Hepatocyte (in vitro differentiated cells): ENCODE measurements around the gene STK39. TPM values are rescaled to one million over a fixed set of nuclear protein-coding genes. Genes with fewer than 3 reads are reported as not detected.

Experiments used
- DNase-seq: peaks from one replicate; pipeline ENCODE4 v3.0.0-alpha.2; 2016; ENCODE audit warnings: low spot score
- H2AFZ ChIP-seq: fragments of 200-600 bp; sonication (generic); 2 replicates; pipeline ENCODE4 v1.6.0; 2016; ENCODE audit warnings: antibody characterized with exemption, mild to moderate bottlenecking
- H3K27ac ChIP-seq: fragments of 200-600 bp; sonication (generic); 2 replicates; pipeline ENCODE4 v1.5.1; 2016; ENCODE audit warnings: mild to moderate bottlenecking
- H3K27me3 ChIP-seq: fragments of 200-600 bp; sonication (generic); 2 replicates; pipeline ENCODE4 v1.6.1; 2016
- H3K36me3 ChIP-seq: fragments of 200-600 bp; sonication (generic); replicated peaks from 2 replicates; pipeline ENCODE4 v1.5.1; 2016; ENCODE audit warnings: low read depth; ENCODE audit not compliant: insufficient read depth
- H3K4me1 ChIP-seq: fragments of 200-600 bp; sonication (generic); 2 replicates; pipeline ENCODE4 v1.5.1; 2016; ENCODE audit warnings: mild to moderate bottlenecking, moderate library complexity; ENCODE audit not compliant: insufficient read depth
- H3K4me2 ChIP-seq: fragments of 200-600 bp; sonication (generic); 2 replicates; pipeline ENCODE4 v1.6.0; 2016
- H3K4me3 ChIP-seq: fragments of 200-600 bp; sonication (generic); 2 replicates; pipeline ENCODE4 v1.5.1; 2016; ENCODE audit warnings: mild to moderate bottlenecking
- H3K79me2 ChIP-seq: fragments of 200-600 bp; sonication (generic); 2 replicates; pipeline ENCODE4 v1.6.0; 2017; ENCODE audit warnings: mild to moderate bottlenecking
- H3K9me2 ChIP-seq: fragments of 200-600 bp; sonication (generic); replicated peaks from 2 replicates; pipeline ENCODE4 v1.6.0; 2017; ENCODE audit warnings: mild to moderate bottlenecking; ENCODE audit not compliant: insufficient read depth
- H3K9me3 ChIP-seq: fragments of 200-600 bp; sonication (generic); 2 replicates; pipeline ENCODE4 v1.5.1; 2016; ENCODE audit warnings: low read depth, mild to moderate bottlenecking
- H4K20me1 ChIP-seq: fragments of 200-600 bp; sonication (generic); 2 replicates; pipeline ENCODE4 v1.6.0; 2016; ENCODE audit warnings: mild to moderate bottlenecking; ENCODE audit not compliant: insufficient read depth, poor library complexity, severe bottlenecking
- EZH2 ChIP-seq: fragments of 200-600 bp; sonication (generic); IDR thresholded peaks from 2 replicates; pipeline ENCODE4 v1.6.1; 2016; ENCODE audit warnings: antibody characterized with exemption, mild to moderate bottlenecking, borderline replicate concordance
- EZH2phosphoT487 ChIP-seq: fragments of 200-600 bp; sonication (generic); IDR thresholded peaks from one replicate; pipeline ENCODE4 v1.6.1; 2018; ENCODE audit warnings: antibody characterized with exemption, mild to moderate bottlenecking, low read depth, moderate library complexity; ENCODE audit not compliant: unreplicated experiment, severe bottlenecking
- WGBS: methylation state at CpG from one replicate; pipeline ENCODE4 v1.1.6; 2016; ENCODE audit warnings: low lambda C conversion rate; ENCODE audit errors: missing lambda C conversion rate; 5-methylcytosine and 5-hydroxymethylcytosine counted together
- polyA plus RNA-seq: library from polyadenylated mRNA; unstranded; fragments of >200 nt; fragmentation: Nextera tagmentation; extraction: Ambion mirVana; gene quantifications from 2 replicates; pipeline ENCODE4 v1.2.1, GENCODE V29; 2016
- small RNA-seq: library from RNA; depleted of rRNA; stranded (forward); fragments of <200 nt; gene quantifications from one replicate; pipeline ENCODE3, GENCODE V24; 2014
- total RNA-seq: library from RNA; depleted of rRNA; stranded (reverse); fragments of >200 nt; gene quantifications from 2 replicates; pipeline ENCODE4 v1.2.3, GENCODE V29; 2014
- TF ChIP-seq, protein P1 (sequence below): fragments of 200-600 bp; sonication (generic); IDR thresholded peaks from 2 replicates; pipeline ENCODE4 v1.5.1; 2016; ENCODE audit warnings: antibody characterized with exemption, mild to moderate bottlenecking; ENCODE audit not compliant: poor library complexity

STK39 gene
- total and polyA plus RNA-seq, 2 experiments from 2014 or later, result 26.9 to 39.4 TPM

DNA sequence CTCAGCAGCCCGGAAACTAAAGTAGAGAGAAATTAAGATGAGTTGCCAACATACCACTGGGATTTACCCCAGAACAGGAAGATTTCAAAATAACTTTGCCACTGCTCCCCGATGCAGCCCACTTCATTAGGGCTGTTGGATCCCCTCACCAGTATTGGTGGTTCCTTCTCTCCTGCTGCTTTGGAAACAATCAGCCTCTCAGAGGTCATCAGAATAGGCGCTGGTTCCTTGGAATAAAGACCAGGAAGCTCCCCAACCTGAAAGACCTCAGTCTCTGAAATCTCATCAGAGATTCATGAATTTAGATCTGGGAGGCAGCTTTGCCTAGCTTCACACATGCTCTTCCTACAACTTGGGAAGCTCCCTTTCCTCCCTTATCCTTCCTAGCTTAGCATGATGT is 332.4 kb downstream of the STK39 start:
- H3K4me1 ChIP-seq, result no peaks in the 10 kb centered on the region
- no peak overlapping the region for H3K4me2 ChIP-seq
- no peak overlapping the region for H2AFZ ChIP-seq
- no peak for TF ChIP-seq EZH2
- TF ChIP-seq, protein P1, sequence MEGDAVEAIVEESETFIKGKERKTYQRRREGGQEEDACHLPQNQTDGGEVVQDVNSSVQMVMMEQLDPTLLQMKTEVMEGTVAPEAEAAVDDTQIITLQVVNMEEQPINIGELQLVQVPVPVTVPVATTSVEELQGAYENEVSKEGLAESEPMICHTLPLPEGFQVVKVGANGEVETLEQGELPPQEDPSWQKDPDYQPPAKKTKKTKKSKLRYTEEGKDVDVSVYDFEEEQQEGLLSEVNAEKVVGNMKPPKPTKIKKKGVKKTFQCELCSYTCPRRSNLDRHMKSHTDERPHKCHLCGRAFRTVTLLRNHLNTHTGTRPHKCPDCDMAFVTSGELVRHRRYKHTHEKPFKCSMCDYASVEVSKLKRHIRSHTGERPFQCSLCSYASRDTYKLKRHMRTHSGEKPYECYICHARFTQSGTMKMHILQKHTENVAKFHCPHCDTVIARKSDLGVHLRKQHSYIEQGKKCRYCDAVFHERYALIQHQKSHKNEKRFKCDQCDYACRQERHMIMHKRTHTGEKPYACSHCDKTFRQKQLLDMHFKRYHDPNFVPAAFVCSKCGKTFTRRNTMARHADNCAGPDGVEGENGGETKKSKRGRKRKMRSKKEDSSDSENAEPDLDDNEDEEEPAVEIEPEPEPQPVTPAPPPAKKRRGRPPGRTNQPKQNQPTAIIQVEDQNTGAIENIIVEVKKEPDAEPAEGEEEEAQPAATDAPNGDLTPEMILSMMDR, result no peak
- TF ChIP-seq EZH2phosphoT487, result no peak
- no peaks in the 10 kb centered on the region for H3K79me2 ChIP-seq
- H3K27me3 ChIP-seq, result no peaks in the 10 kb centered on the region
- no peaks in the 10 kb centered on the region for H4K20me1 ChIP-seq
- no peak for DNase-seq
- H3K4me3 ChIP-seq, result no peak overlapping the region
- no peaks in the 10 kb centered on the region for H3K36me3 ChIP-seq
- H3K9me3 ChIP-seq, result no peaks in the 10 kb centered on the region
- no peaks in the 10 kb centered on the region for H3K9me2 ChIP-seq
- no peak overlapping the region for H3K27ac ChIP-seq
- WGBS, result 96% methylated on average over 3 of the region's 3 CpGs

DNA sequence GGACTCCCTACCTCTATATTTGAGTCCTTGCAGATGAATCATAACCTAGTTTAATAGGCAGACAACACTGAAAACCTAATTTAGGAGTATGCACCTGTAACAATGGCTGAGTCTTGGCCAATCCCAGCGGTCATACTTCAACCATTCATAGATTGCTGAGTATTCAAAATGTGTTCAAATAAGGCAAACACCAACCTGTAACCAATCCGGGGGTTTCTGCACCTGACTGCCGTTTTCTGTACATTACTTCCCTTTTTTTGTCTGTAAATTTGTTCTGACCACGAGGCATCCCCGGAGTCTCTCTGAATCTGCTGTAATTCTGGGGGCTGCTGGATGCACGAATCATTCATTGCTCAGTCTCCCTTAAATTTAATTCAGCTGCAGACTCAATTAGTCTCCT is 338.6 kb downstream of the STK39 start:
- H2AFZ ChIP-seq, result no peak overlapping the region
- no peak overlapping the region for H3K4me2 ChIP-seq
- H3K9me3 ChIP-seq, result no peaks in the 10 kb centered on the region
- no peaks in the 10 kb centered on the region for H3K79me2 ChIP-seq
- no peak overlapping the region for H3K4me3 ChIP-seq
- H3K36me3 ChIP-seq, result no peaks in the 10 kb centered on the region
- H4K20me1 ChIP-seq, result no peaks in the 10 kb centered on the region
- TF ChIP-seq, protein P1, result no peak
- TF ChIP-seq EZH2, result no peak
- TF ChIP-seq EZH2phosphoT487, result no peak
- H3K27me3 ChIP-seq, result no peaks in the 10 kb centered on the region
- no peak overlapping the region for H3K27ac ChIP-seq
- no peak for DNase-seq
- no peaks in the 10 kb centered on the region for H3K4me1 ChIP-seq
- WGBS, result 87% methylated on average over 6 of the region's 6 CpGs
- no peaks in the 10 kb centered on the region for H3K9me2 ChIP-seq

DNA sequence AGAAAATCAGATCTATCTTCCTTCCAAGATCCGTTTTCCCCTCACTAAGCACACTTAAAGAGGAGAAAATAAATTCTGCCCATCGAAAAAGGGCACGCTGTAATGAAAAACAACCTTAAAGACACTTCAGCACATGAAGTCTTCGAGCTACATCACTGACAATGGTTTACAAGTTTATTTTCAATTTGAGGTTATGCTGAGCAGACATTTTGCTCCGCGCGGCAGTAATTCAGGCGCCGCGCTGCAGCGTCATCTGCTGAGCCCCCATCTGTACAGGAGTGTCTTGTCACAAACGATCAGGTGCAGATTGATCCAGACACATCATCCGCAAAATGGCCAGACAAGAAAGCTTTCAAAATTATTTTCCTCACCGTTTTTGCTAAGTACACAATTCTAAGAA is 341.7 kb downstream of the STK39 start:
- no peaks in the 10 kb centered on the region for H3K4me1 ChIP-seq
- H3K27ac ChIP-seq, result no peak overlapping the region
- WGBS, result 91% methylated on average over 14 of the region's 14 CpGs
- H3K4me3 ChIP-seq, result no peak overlapping the region
- H3K4me2 ChIP-seq, result no peak overlapping the region
- H3K36me3 ChIP-seq, result no peaks in the 10 kb centered on the region
- no peaks in the 10 kb centered on the region for H3K9me3 ChIP-seq
- no peaks in the 10 kb centered on the region for H3K27me3 ChIP-seq
- no peaks in the 10 kb centered on the region for H4K20me1 ChIP-seq
- H2AFZ ChIP-seq, result no peak overlapping the region
- H3K79me2 ChIP-seq, result no peaks in the 10 kb centered on the region
- DNase-seq, result no peak
- H3K9me2 ChIP-seq, result no peaks in the 10 kb centered on the region
- TF ChIP-seq, protein P1, result no peak
- TF ChIP-seq EZH2, result no peak
- no peak for TF ChIP-seq EZH2phosphoT487

Small RNA genes within 50 kb of the gene (small RNA-seq; reads per million reads assigned to genes)
- gene AC067940.1, result 0.59 reads per million, percentile 48 among the genes with 10 or more reads in this experiment

Other genes with a start within 250 kb of the STK39 start
- 97.9 and 99.1 TPM in 2 replicates for gene CERS6, start 208.7 kb upstream of the STK39 start, total RNA-seq
- 32.7 and 40.9 TPM in 2 replicates for gene CERS6, start 208.7 kb upstream of the STK39 start, polyA plus RNA-seq